Neural progenitor cell (in vitro differentiated cells): ENCODE data around the gene ERC2. TPM values are rescaled to one million over a fixed set of nuclear protein-coding genes. Genes with fewer than 3 reads are reported as not detected.

Experiments
- DNase-seq: peaks from one replicate; pipeline ENCODE4 v3.0.0-alpha.2; 2016; ENCODE audit warnings: low spot score
- H2AFZ ChIP-seq: fragments of 200-600 bp; sonication (generic); replicated peaks from 2 replicates; pipeline ENCODE4 v1.6.1; 2016; ENCODE audit warnings: antibody characterized with exemption
- H3F3A ChIP-seq: fragments of 200-600 bp; sonication (generic); 2 replicates; pipeline ENCODE4 v1.6.1; 2016; ENCODE audit warnings: antibody characterized with exemption, low read depth
- H3K27ac ChIP-seq: fragments of 200-600 bp; sonication (generic); 2 replicates; pipeline ENCODE4 v1.5.1; 2016; ENCODE audit warnings: mild to moderate bottlenecking
- H3K27me3 ChIP-seq: fragments of 200-600 bp; sonication (generic); 2 replicates; pipeline ENCODE4 v1.6.1; 2016; ENCODE audit warnings: mild to moderate bottlenecking, moderate library complexity
- H3K36me3 ChIP-seq: fragments of 200-600 bp; sonication (generic); 2 replicates; pipeline ENCODE4 v1.5.1; 2016
- H3K4me1 ChIP-seq: fragments of 200-600 bp; sonication (generic); 2 replicates; pipeline ENCODE4 v1.6.1; 2016; ENCODE audit warnings: mixed run types
- H3K4me2 ChIP-seq: fragments of 200-600 bp; sonication (generic); 2 replicates; pipeline ENCODE4 v1.6.1; 2016
- H3K4me3 ChIP-seq: fragments of 200-600 bp; sonication (generic); 2 replicates; pipeline ENCODE4 v1.5.1; 2016
- H3K79me2 ChIP-seq: fragments of 200-600 bp; sonication (generic); 2 replicates; pipeline ENCODE4 v1.6.1; 2016; ENCODE audit warnings: low read depth
- H3K9ac ChIP-seq: fragments of 200-600 bp; sonication (generic); 2 replicates; pipeline ENCODE4 v1.6.1; 2016
- H3K9me3 ChIP-seq: fragments of 200-600 bp; sonication (generic); 2 replicates; pipeline ENCODE4 v1.5.1; 2016; ENCODE audit warnings: low read depth
- H4K20me1 ChIP-seq: fragments of 200-600 bp; sonication (generic); 2 replicates; pipeline ENCODE4 v1.6.1; 2016; ENCODE audit warnings: low read depth
- H3K27ac Mint-ChIP-seq: 3 replicates; pipeline ENCODE4 v1.8.0; 2021; ENCODE audit warnings: mixed read lengths
- H3K27me3 Mint-ChIP-seq: 2 replicates; pipeline ENCODE4 v1.8.0; 2022; ENCODE audit warnings: low read depth, mild to moderate bottlenecking, inconsistent platforms, moderate library complexity, mixed read lengths; ENCODE audit not compliant: insufficient read depth
- H3K36me3 Mint-ChIP-seq: 3 replicates; pipeline ENCODE4 v1.8.0; 2021; ENCODE audit warnings: mixed read lengths
- H3K4me1 Mint-ChIP-seq: 3 replicates; pipeline ENCODE4 v1.8.0; 2021; ENCODE audit warnings: mixed read lengths
- H3K4me3 Mint-ChIP-seq: 3 replicates; pipeline ENCODE4 v1.8.0; 2021; ENCODE audit warnings: mild to moderate bottlenecking, moderate library complexity, mixed read lengths
- H3K9me3 Mint-ChIP-seq: 3 replicates; pipeline ENCODE4 v1.8.0; 2020; ENCODE audit warnings: mixed read lengths
- CTCF ChIP-seq: fragments of 200-600 bp; sonication (generic); IDR thresholded peaks from 2 replicates; pipeline ENCODE4 v1.5.1; 2017; ENCODE audit warnings: antibody characterized with exemption, mild to moderate bottlenecking
- EZH2 ChIP-seq: fragments of 200-600 bp; sonication (generic); IDR thresholded peaks from 2 replicates; pipeline ENCODE4 v1.6.1; 2017; ENCODE audit warnings: antibody characterized with exemption, mild to moderate bottlenecking, moderate library complexity
- EZH2phosphoT487 ChIP-seq: fragments of 200-600 bp; sonication (generic); IDR thresholded peaks from 2 replicates; pipeline ENCODE4 v1.6.1; 2017; ENCODE audit warnings: antibody characterized with exemption
- total RNA-seq: library from RNA; depleted of rRNA; stranded (reverse); fragments of >200 nt; gene quantifications from 2 replicates; pipeline ENCODE4 v1.2.3, GENCODE V29; 2015; ENCODE audit warnings: low replicate concordance

The ERC2 gene
- total RNA-seq, 1 donor from 2014 or later, result 24.8 TPM

- Mint-ChIP-seq H3K27ac (no peak overlapping the region), H3K9me3 (no peaks in the 10 kb centered on the region), H3K36me3 (no peaks in the 10 kb centered on the region), H3K4me1 (peaks cover 26% of the 10 kb centered on the region), H3K27me3 (peaks cover 9% of the 10 kb centered on the region), H3K4me3 (no peak overlapping the region)
- no peaks in the 10 kb centered on the region for H3K36me3 ChIP-seq
- no peak overlapping the region for H3K9ac ChIP-seq
- no peak overlapping the region for H2AFZ ChIP-seq
- no peaks in the 10 kb centered on the region for H3K79me2 ChIP-seq
- H3K9me3 ChIP-seq, result no peaks in the 10 kb centered on the region
- peaks cover 15% of the 10 kb centered on the region for H4K20me1 ChIP-seq
- H3K4me1 ChIP-seq, result peaks cover 16% of the 10 kb centered on the region
- no peak overlapping the region for H3K4me3 ChIP-seq
- no peaks in the 10 kb centered on the region for H3F3A ChIP-seq
- no peak overlapping the region for H3K4me2 ChIP-seq
- TF ChIP-seq EZH2phosphoT487 (no peak), CTCF (no peak), EZH2 (no peak)
- peaks cover 22% of the 10 kb centered on the region for H3K27me3 ChIP-seq
- H3K27ac ChIP-seq, result no peak overlapping the region
- DNase-seq, result no peak
Observed at GRCh38 chr3:55668359-55668758, 799.9 kb downstream of the ERC2 start.

GRCh38 chr3:55664387-55664786, 803.9 kb downstream of the ERC2 start:
- Histone ChIP-seq H3K4me1 (peaks cover 17% of the 10 kb centered on the region), H2AFZ (no peak overlapping the region), H3K27me3 (peaks cover 28% of the 10 kb centered on the region), H3K9ac (no peak overlapping the region), H3K27ac (no peak overlapping the region), H4K20me1 (peaks cover 22% of the 10 kb centered on the region), H3K9me3 (no peaks in the 10 kb centered on the region), H3K79me2 (no peaks in the 10 kb centered on the region), H3F3A (no peaks in the 10 kb centered on the region), H3K4me3 (no peak overlapping the region), H3K4me2 (peak overlapping the region; percentile 53), H3K36me3 (no peaks in the 10 kb centered on the region)
- Mint-ChIP-seq H3K27me3 (peaks cover 2% of the 10 kb centered on the region), H3K36me3 (no peaks in the 10 kb centered on the region), H3K27ac (no peak overlapping the region), H3K4me1 (peaks cover 30% of the 10 kb centered on the region), H3K4me3 (peak overlapping the region; percentile 4), H3K9me3 (no peaks in the 10 kb centered on the region)
- TF ChIP-seq EZH2phosphoT487, result peak; percentile 93
- no peak for TF ChIP-seq EZH2
- peak; percentile 90 for DNase-seq

GRCh38 chr3:55662683-55663082, 805.6 kb downstream of the ERC2 start:
- TF ChIP-seq EZH2phosphoT487, result no peak
- no peak for TF ChIP-seq CTCF
- no peak for TF ChIP-seq EZH2
- no peak overlapping the region for H3K27ac Mint-ChIP-seq
- H3K4me1 Mint-ChIP-seq, result peaks cover 30% of the 10 kb centered on the region

GRCh38 chr3:55661571-55661970, 806.7 kb downstream of the ERC2 start:
- H3K36me3 Mint-ChIP-seq, result no peaks in the 10 kb centered on the region
- H3K27ac Mint-ChIP-seq, result no peak overlapping the region
- H3K27me3 Mint-ChIP-seq, result no peaks in the 10 kb centered on the region
- no peak for DNase-seq
- no peak for TF ChIP-seq EZH2
- TF ChIP-seq EZH2phosphoT487, result no peak
- no peak for TF ChIP-seq CTCF
- Histone ChIP-seq H3F3A (no peaks in the 10 kb centered on the region), H3K4me3 (no peak overlapping the region), H2AFZ (no peak overlapping the region), H3K9me3 (no peaks in the 10 kb centered on the region), H3K4me1 (peaks cover 17% of the 10 kb centered on the region), H3K27ac (no peak overlapping the region), H3K9ac (no peak overlapping the region), H3K79me2 (no peaks in the 10 kb centered on the region), H3K4me2 (no peak overlapping the region), H3K36me3 (no peaks in the 10 kb centered on the region), H3K27me3 (peaks cover 28% of the 10 kb centered on the region), H4K20me1 (peaks cover 22% of the 10 kb centered on the region)
- peaks cover 30% of the 10 kb centered on the region for H3K4me1 Mint-ChIP-seq
- H3K9me3 Mint-ChIP-seq, result no peaks in the 10 kb centered on the region
- H3K4me3 Mint-ChIP-seq, result no peak overlapping the region

More at GRCh38 chr3:55662683-55663082, 805.6 kb downstream of the ERC2 start:
- peaks cover 22% of the 10 kb centered on the region for H4K20me1 ChIP-seq
- no peaks in the 10 kb centered on the region for H3K36me3 Mint-ChIP-seq
- no peak overlapping the region for H3K4me2 ChIP-seq
- H3K4me1 ChIP-seq, result peaks cover 17% of the 10 kb centered on the region
- peaks cover 28% of the 10 kb centered on the region for H3K27me3 ChIP-seq
- H3K9me3 ChIP-seq, result no peaks in the 10 kb centered on the region
- peaks cover 2% of the 10 kb centered on the region for H3K27me3 Mint-ChIP-seq
- no peak for DNase-seq
- no peak overlapping the region for H3K27ac ChIP-seq
- H3K4me3 ChIP-seq, result no peak overlapping the region
- no peaks in the 10 kb centered on the region for H3K36me3 ChIP-seq
- no peaks in the 10 kb centered on the region for H3K9me3 Mint-ChIP-seq
- H3K9ac ChIP-seq, result no peak overlapping the region
- no peaks in the 10 kb centered on the region for H3K79me2 ChIP-seq
- no peaks in the 10 kb centered on the region for H3F3A ChIP-seq
- no peak overlapping the region for H2AFZ ChIP-seq
- no peak overlapping the region for H3K4me3 Mint-ChIP-seq
